Hepatocyte (in vitro differentiated cells): Measurements from ENCODE around the gene RGS10.

Source experiments
- CTCF ChIP-seq: fragments of 200-600 bp; sonication (generic); IDR thresholded peaks from 2 replicates; pipeline ENCODE4 v1.5.1; 2016; ENCODE audit warnings: antibody characterized with exemption, mild to moderate bottlenecking; ENCODE audit not compliant: poor library complexity
- EZH2 ChIP-seq: fragments of 200-600 bp; sonication (generic); IDR thresholded peaks from 2 replicates; pipeline ENCODE4 v1.6.1; 2016; ENCODE audit warnings: antibody characterized with exemption, mild to moderate bottlenecking, borderline replicate concordance
- EZH2phosphoT487 ChIP-seq: fragments of 200-600 bp; sonication (generic); IDR thresholded peaks from one replicate; pipeline ENCODE4 v1.6.1; 2018; ENCODE audit warnings: antibody characterized with exemption, mild to moderate bottlenecking, low read depth, moderate library complexity; ENCODE audit not compliant: unreplicated experiment, severe bottlenecking

GRCh38 chr10:119538632-119539358, 3.7 kb downstream of the RGS10 start:
- TF ChIP-seq CTCF (no peak), EZH2 (no peak), EZH2phosphoT487 (no peak)
